ENCODE data around the gene MIP.
"Not testable (repeated sequence)": the region's sequence is repeated elsewhere in the genome, so short reads cannot be mapped to it uniquely, and the experiment has no call there.

MIP gene

GRCh38 chr12:56401612-56402011, 52.8 kb downstream of the MIP start:
- not testable (repeated sequence) for DNase-seq

DNA sequence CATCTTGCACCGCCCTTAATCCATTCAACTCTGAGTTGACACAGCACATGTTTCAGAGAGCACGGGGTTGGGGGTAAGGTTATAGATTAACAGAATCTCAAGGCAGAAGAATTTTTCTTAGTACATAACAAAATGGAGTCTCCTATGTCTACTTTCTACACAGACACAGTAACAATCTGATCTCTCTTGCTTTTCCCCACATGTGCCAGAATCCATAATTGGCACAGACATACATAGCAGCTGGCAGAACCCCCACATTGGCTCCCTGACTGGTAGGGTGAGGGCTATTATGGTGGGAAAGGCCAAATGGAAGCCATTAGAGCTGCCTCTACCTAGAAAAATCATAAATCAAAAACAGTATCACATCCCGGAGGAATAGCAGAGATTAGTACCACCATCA, 53.3 kb downstream of the MIP start:
- not testable (repeated sequence) for DNase-seq
